Activated CD8-positive, alpha-beta memory T cell treated with anti-CD3 and anti-CD28 coated beads, Interleukin-2, amount 50 U/mL, for 1 hour (primary cell): ENCODE data around the gene ZNF519.
"Not testable (repeated sequence)": the region's sequence is repeated elsewhere in the genome, so short reads cannot be mapped to it uniquely, and the experiment has no call there.

Experiments
- DNase-seq: peaks from one replicate; pipeline ENCODE4 v3.0.0-alpha.2; 2020; ENCODE audit errors: extremely low read depth

The ZNF519 gene

GRCh38 chr18:14147935-14148865 is 16.0 kb upstream of the ZNF519 start:
- DNase-seq, result not testable (repeated sequence)

- not testable (repeated sequence) for DNase-seq
These were observed 14.5 kb upstream of the ZNF519 start for GRCh38 chr18:14146771-14147170.

GRCh38 chr18:14145581-14146338 is 13.5 kb upstream of the ZNF519 start:
- DNase-seq, result not testable (repeated sequence)

- not testable (repeated sequence) for DNase-seq
These were observed 12.8 kb upstream of the ZNF519 start for GRCh38 chr18:14145021-14145420.

GRCh38 chr18:14144628-14144895 is 12.3 kb upstream of the ZNF519 start:
- no peak for DNase-seq

- DNase-seq, result not testable (repeated sequence)
These were observed 11.8 kb upstream of the ZNF519 start for GRCh38 chr18:14143871-14144627.

- not testable (repeated sequence) for DNase-seq
These were observed 11.2 kb upstream of the ZNF519 start for GRCh38 chr18:14143396-14143795.

GRCh38 chr18:14142177-14142576 is 9.9 kb upstream of the ZNF519 start:
- not testable (repeated sequence) for DNase-seq

- not testable (repeated sequence) for DNase-seq
These were observed 7.3 kb upstream of the ZNF519 start for GRCh38 chr18:14139583-14139982.

- not testable (repeated sequence) for DNase-seq
These were observed 5.7 kb upstream of the ZNF519 start for GRCh38 chr18:14137971-14138370.

- not testable (repeated sequence) for DNase-seq
These were observed 452 bp downstream of the ZNF519 start for GRCh38 chr18:14131696-14132270.

- DNase-seq, result not testable (repeated sequence)
These were observed 1.4 kb downstream of the ZNF519 start for GRCh38 chr18:14130804-14131203.

GRCh38 chr18:14124689-14125088 is 7.5 kb downstream of the ZNF519 start:
- no peak for DNase-seq

GRCh38 chr18:14122097-14122496 is 10.1 kb downstream of the ZNF519 start:
- no peak for DNase-seq

GRCh38 chr18:14120926-14121325 is 11.3 kb downstream of the ZNF519 start:
- no peak for DNase-seq

GRCh38 chr18:14117606-14118005 is 14.6 kb downstream of the ZNF519 start:
- no peak for DNase-seq

- no peak for DNase-seq
These were observed 25.3 kb downstream of the ZNF519 start for GRCh38 chr18:14106906-14107305.

- DNase-seq, result no peak
These were observed 27.1 kb downstream of the ZNF519 start for GRCh38 chr18:14104906-14105748.

GRCh38 chr18:14104201-14104600 is 28.0 kb downstream of the ZNF519 start:
- DNase-seq, result no peak

- no peak for DNase-seq
These were observed 31.5 kb downstream of the ZNF519 start for GRCh38 chr18:14100503-14101286.
